GM23338 (cell line): Measurements from ENCODE around the gene ATP12A.

Experiments
- EZH2 ChIP-seq: fragments of 200-600 bp; sonication (generic); IDR thresholded peaks from one replicate; pipeline ENCODE4 v1.8.0; 2017; ENCODE audit warnings: antibody characterized with exemption, mild to moderate bottlenecking, low read depth; ENCODE audit not compliant: unreplicated experiment
- POLR2AphosphoS5 ChIP-seq: IDR thresholded peaks from 2 replicates; pipeline ENCODE4 v1.6.1; 2016; ENCODE audit warnings: antibody characterized with exemption, low read depth
- REST ChIP-seq: IDR thresholded peaks from one replicate; pipeline ENCODE4 v1.6.1; 2018; ENCODE audit warnings: antibody characterized with exemption; ENCODE audit not compliant: unreplicated experiment
- TF ChIP-seq, protein P1 (sequence below), 2 experiments: fragments of 200-600 bp in 1 of 2; sonication (generic) in 1 of 2; conservative IDR thresholded peaks; 2 replicates each; pipeline versions ENCODE4 v1.5.1 to v1.6.1; 2016 to 2017; ENCODE audit warnings: antibody characterized with exemption in 2 of 2, low read depth in 2 of 2, mild to moderate bottlenecking in 2 of 2, moderate library complexity in 1 of 2

GRCh38 chr13:24672141-24673132 is 7.8 kb upstream of the ATP12A start:
- TF ChIP-seq, protein P1, sequence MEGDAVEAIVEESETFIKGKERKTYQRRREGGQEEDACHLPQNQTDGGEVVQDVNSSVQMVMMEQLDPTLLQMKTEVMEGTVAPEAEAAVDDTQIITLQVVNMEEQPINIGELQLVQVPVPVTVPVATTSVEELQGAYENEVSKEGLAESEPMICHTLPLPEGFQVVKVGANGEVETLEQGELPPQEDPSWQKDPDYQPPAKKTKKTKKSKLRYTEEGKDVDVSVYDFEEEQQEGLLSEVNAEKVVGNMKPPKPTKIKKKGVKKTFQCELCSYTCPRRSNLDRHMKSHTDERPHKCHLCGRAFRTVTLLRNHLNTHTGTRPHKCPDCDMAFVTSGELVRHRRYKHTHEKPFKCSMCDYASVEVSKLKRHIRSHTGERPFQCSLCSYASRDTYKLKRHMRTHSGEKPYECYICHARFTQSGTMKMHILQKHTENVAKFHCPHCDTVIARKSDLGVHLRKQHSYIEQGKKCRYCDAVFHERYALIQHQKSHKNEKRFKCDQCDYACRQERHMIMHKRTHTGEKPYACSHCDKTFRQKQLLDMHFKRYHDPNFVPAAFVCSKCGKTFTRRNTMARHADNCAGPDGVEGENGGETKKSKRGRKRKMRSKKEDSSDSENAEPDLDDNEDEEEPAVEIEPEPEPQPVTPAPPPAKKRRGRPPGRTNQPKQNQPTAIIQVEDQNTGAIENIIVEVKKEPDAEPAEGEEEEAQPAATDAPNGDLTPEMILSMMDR (conservative IDR thresholded peaks at IDR 0.05; ENCODE audit: low read depth in 2 of 2): no peak
- TF ChIP-seq EZH2 (no peak), REST (no peak), POLR2AphosphoS5 (no peak)
